GM18873 (cell line): Measurements from ENCODE around the gene MCC.
"Not testable (repeated sequence)": the region's sequence is repeated elsewhere in the genome, so short reads cannot be mapped to it uniquely, and the experiment has no call there.

Experiments
- ATAC-seq: cut with Tn5 transposase; IDR thresholded peaks from one replicate; pipeline ENCODE4 v1.9.1; 2021; ENCODE audit warnings: mild to moderate bottlenecking, moderate library complexity, moderate number of reproducible peaks; ENCODE audit not compliant: unreplicated experiment, low FRiP score

MCC gene

GRCh38 chr5:113075019-113075418 is 413.2 kb downstream of the MCC start:
- ATAC-seq: no peak

- not testable (repeated sequence) for ATAC-seq
These were observed 414.6 kb downstream of the MCC start for GRCh38 chr5:113073629-113074034.

- ATAC-seq: no peak
These were observed 416.9 kb downstream of the MCC start for GRCh38 chr5:113071401-113071800.

DNA sequence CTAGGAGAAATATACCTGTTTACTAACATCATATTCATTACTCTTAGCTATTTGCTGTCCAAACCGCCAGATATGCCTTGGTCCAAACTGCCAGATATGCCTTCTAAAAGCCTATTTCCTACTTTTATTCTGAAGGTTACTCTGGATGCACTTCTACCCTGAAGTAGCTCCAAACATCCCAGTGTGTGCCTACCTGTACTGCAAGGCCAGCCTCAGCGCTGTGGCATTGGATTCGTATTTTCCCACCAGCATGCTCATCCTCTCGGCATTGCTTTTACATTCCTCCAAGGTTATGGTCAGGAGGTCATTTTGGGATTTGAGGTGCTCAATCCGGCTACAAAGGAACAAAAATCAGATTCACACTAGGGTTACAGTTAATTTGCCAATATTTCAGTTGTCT is 417.4 kb downstream of the MCC start:
- ATAC-seq: no peak

- ATAC-seq: no peak
These were observed 419.7 kb downstream of the MCC start for GRCh38 chr5:113068559-113068958.

- no peak for ATAC-seq
These were observed 420.5 kb downstream of the MCC start for GRCh38 chr5:113067635-113068344.

DNA sequence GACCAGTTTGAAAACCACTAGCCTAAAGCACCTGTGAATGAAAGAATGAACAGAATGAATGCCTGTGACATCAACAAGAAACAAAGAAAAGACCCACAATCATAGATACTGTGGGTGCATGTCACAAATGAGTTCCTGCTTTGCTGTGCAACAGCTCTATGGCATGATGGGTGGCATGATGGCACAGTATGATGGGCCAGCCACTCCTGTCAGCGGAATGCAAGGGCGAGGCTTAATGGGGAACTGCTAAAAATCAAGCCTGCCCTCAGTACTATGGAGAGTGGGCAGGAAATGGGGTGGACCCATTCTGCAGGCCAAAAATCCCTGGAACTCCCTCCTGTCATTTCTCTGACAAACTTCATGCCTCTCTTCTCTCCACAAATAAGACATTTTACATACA is 422.6 kb downstream of the MCC start:
- ATAC-seq: no peak

GRCh38 chr5:113064806-113065205 is 423.4 kb downstream of the MCC start:
- no peak for ATAC-seq

- no peak for ATAC-seq
These were observed 424.3 kb downstream of the MCC start for GRCh38 chr5:113063927-113064326.

DNA sequence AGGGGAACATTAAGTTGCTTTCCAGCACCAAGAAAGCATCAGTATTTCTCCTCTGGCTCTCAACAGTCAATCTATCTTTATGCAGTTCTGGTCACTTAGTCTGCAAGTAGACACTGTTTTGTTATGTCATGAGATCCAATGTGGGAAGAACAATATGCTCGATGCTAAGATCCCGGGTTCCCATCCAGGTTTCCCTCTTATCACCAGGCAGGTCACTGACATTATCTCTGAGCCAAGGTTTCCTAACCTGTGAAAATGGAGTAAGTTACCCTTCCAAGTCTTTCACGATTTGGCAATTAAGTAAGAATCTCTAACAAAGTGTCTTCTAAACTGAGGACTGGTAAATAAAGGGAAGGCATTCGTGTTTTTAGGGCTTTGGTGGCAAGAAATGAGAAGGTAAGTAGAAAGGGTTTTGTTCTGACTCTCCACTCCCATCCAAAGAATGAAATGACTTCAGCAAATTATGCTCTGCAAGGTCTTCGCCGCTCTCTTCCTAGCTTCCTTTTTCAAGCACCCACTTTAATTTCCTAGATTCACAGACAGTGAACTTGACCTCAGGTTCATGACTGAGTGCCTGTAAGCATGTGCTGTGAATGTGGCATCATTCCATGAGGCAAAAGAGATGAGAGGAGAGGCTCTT is 425.3 kb downstream of the MCC start:
- ATAC-seq: no peak

DNA sequence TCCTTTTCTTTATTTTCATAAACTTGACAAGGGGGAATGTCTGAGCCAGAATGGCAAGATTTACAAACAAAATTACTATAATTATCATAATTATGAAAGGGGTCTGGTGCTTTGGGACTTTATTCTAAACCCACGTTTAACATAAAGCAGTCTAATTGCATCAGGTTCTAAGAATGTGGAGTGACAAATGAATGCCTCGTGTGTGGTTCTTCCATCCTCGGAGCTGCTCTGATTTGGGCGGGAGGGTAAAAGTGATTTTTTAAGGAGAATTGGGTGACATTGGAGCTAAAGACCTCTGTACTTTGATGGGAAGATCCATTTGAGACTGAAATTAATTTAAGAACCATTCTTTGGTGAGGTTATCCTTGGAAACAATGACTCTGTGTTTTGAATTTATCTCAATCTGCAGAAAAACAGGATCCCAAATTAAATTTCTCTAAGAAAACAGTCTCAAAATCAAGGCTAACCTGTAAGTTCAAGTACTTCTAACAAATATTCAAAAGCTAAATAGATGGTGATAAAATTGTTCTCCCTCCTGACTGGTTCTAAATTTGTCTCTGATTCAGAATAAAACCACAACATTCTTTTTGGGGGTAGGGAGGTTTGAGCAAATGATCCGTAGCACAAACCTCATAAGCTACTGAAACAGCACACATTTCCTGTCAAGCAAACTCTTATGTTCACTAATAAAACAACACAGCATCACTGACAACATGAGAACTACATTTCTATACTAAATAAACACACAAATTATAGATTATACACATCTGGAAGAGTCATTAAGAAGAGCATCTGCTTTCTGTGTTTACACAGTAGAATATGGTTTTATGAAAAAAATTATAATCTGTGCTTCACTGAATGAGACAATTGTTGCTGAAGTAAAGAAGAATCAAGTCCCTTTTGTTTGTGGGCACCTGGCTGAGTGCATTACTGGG is 426.1 kb downstream of the MCC start:
- no peak for ATAC-seq

DNA sequence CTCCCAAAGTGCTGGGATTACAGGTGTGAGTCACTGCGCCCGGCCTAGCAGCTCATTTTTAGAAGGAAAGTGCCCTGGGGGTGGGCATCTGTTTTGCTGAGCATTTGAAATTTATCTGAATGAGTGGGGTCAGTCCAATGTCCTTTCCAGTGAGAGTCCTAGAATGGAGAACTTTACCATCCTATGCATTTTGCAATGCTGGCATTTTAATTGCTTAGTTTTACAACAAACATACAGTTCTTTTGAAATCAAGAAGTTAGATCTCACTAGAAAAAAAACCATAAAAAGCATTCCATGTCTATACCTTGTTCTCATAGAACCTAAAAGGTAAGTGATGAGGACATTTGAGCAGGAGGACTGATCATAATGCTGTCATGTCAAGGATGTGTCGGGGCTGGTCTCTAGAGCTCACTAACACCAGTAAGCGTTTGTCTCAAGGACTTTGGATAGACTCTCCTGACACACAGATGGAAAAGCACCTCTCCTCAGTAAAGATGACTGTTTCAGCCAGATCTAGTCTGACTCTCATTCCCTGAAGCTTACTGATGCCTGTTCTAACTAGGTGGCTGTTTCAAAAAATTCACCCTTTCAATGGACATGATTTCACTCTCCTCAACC is 427.7 kb downstream of the MCC start:
- no peak for ATAC-seq

DNA sequence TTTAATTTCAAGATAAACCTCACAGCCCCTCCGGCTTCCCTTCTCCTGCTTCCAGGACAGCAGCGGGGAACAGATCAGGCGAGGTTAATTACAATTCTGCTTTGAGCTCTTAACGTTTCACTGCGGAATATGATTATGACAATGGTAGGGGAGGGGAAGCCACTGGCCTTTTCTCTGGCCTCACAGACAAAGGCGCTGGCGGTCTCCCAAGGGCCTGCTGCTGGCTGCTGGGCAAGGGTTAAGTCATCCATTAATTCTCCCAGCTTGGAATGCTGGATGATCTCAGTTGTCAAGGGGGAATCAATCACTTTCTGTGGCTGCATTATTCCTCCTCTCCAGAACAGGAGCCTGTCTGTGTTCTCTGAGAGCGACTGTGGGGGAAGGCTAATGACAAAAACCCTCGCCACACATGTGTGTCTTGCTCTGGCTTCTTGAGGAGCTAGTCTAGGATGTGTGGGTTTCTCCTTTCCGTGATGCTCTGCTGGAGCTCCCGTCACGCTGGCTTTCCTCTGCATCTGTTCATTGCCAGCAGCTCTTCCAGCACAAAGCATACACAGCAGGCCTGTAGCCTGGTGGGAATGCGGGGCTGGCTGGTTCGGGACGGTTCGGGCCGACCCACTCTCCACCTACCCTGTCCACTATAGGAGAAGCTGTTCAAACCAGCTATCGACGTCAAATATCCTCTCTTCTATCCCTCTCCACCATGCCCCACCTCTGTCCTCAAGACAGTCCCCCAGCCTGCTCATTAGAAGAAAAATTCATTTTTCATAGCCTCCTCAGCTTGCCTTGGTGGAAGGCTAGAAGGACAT is 428.8 kb downstream of the MCC start:
- ATAC-seq: no peak

DNA sequence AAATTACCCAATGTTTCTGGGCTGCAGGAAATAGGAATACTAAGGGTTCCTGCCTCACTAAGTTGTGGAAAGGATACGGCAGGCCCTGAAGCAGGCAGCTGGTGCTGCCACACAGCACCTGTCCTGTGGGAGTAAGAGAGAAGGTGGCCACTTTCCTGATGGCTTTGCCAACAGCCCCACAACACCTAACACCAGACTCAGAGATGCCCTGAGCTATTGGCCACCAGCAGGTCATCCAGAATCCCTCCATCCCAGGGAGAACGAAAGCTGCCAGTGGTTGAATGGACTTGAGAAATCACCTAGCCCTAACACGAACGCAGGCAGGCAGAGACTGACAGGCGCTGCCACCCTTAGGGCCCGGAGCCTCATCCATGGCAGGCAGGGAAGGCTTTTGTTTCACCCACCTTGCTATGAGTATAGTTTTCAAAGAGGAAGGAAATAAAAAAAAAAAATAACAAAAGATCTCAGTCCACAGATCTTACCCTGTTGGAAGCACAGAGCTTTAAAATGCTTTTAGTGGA is 429.5 kb downstream of the MCC start:
- ATAC-seq: no peak

DNA sequence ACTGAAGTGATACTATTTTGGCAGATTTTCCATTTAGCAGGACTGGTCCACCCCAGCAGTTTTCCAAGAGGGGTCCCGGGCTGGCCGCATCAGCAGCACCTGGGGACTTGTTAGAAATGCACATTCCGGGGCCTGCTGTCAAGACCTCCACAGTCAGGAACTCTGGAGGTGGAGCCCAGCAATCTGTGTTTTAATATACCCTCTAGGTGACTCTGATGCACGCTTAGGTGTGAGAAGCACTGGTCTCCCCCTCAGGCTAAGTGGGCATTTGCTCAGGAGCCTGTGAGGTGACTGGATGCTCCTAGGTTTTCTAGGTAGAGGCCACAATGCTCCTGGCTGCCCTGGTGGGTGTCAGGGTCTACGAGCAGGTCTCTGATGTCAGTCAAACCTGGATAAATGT is 430.0 kb downstream of the MCC start:
- no peak for ATAC-seq

DNA sequence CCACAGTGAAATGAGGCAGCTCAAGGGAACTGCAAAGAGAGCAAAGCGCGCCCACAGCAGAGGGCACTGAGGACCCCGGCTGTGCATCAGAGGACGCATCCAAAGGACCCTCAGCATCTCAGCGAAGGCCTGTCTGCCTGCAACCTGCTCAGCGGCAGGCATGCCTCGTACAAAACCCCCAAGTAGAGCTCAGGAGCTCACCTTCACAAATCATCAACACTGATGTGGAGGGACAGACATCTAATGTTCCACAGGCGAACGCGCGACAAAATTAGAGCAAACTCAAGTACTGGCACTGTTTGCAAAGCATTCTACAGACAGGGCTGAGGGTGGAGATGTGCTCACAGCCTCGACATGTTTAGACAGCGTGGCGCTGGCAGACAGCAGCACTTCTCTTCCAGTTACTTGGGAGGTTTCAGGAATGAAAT is 430.7 kb downstream of the MCC start:
- ATAC-seq: no peak

- no peak for ATAC-seq
These were observed 431.3 kb downstream of the MCC start for GRCh38 chr5:113056988-113057387.

DNA sequence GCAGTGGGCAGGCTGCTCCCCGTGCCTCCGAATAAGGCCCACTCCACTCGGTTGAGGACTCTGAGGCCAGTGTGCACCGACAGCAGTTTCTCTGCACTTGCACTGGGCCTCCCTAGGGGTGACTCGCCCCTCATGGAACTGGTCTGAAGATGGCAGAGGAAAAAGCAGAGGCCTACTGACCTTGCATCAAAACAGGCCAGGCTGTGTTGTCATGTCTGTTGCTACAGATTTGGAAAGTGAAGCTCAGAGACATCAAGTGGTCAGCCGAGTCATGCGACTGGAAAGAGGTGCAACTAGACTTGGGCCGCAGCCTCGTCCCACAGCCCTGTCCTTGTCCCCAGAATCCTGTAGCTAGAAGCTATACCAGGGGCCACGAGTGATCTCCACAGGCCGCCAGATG is 433.4 kb downstream of the MCC start:
- ATAC-seq: no peak

DNA sequence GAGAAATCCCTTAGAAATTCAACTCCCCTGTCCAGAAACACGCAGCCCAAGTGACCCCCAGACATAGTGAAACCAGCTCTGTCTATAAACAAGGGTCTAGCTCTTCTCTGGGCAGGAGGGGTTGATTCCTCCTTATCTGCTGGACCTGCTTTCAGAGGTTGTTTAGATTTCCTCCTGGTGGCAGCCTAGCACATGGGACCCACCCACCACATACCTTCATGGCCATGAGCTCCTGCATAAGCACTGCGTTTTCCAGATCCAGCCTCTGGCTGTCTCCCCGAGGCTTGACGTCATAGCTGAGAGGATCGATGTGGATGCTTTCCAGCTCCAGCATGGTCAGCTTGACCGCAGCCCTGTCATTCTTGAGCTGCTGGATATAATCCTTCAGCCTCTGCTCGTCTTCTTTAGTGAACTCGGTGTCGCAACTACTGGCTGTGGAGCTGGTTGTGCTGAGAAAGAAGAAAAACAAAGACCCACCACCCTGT is 434.7 kb downstream of the MCC start:
- no peak for ATAC-seq
